Astrocyte of the cerebellum (primary cell): ENCODE measurements around the gene C16orf90.
A peak's percentile ranks its signal among the peaks of the same experiment; 100 is the strongest.

Experiments
- DNase-seq: peaks from one replicate; pipeline ENCODE4 v3.0.0-alpha.2; 2011; ENCODE audit warnings: low read depth
- H3K4me3 ChIP-seq: 2 replicates; pipeline ENCODE4 v1.5.1; 2011; ENCODE audit warnings: mild to moderate bottlenecking, low read depth, low read length, moderate library complexity
- in situ Hi-C: cut with HindIII; loops from 2 replicates; pipeline ENCODE4 v1.10.0; 2017; ENCODE audit warnings: low sequenced_read_pairs
- TF ChIP-seq, protein P1 (sequence below): IDR thresholded peaks from 2 replicates; pipeline ENCODE4 v1.5.1; 2012; ENCODE audit warnings: low read length, low read depth, moderate library complexity, mild to moderate bottlenecking; ENCODE audit errors: missing control alignments

C16orf90 gene, protein sequence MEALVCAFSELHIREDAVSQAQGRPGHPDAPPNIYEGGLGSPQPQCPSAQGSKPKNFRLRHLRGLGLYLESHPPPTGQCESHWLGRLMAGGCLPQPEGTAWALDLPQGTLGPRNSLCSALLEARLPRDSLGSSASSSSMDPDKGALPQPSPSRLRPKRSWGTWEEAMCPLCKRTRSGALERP

DNA sequence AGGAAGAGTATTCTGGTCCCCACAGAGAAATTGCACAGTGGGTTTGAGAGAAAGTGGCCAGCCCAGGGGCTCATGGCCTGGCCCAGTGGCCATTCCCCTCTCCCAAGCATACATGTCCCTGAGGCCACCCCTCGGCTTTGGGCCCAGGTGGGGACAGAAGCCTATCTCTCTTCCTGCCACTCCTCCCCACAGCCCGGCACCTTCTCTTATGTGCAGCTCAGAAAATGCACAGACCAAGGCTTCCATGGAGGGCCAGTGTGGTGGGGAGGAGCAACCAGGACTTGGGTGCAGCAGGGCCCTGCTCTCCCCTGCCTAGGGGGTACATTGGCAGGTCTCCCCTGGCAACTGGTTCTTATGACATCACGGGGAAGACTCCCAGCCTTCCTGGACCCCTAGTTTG lies at the start of gene C16orf90:
C16orf90 (minus strand) TSS at position 314 of the 400 bp plus-strand sequence; CDS start at position 246, 68 bp downstream.
- TF ChIP-seq, protein P1, sequence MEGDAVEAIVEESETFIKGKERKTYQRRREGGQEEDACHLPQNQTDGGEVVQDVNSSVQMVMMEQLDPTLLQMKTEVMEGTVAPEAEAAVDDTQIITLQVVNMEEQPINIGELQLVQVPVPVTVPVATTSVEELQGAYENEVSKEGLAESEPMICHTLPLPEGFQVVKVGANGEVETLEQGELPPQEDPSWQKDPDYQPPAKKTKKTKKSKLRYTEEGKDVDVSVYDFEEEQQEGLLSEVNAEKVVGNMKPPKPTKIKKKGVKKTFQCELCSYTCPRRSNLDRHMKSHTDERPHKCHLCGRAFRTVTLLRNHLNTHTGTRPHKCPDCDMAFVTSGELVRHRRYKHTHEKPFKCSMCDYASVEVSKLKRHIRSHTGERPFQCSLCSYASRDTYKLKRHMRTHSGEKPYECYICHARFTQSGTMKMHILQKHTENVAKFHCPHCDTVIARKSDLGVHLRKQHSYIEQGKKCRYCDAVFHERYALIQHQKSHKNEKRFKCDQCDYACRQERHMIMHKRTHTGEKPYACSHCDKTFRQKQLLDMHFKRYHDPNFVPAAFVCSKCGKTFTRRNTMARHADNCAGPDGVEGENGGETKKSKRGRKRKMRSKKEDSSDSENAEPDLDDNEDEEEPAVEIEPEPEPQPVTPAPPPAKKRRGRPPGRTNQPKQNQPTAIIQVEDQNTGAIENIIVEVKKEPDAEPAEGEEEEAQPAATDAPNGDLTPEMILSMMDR: no peak
- in situ Hi-C loops: no loop called here
- no peak within 1 kb of the TSS for H3K4me3 ChIP-seq
- no peak for DNase-seq

DNA sequence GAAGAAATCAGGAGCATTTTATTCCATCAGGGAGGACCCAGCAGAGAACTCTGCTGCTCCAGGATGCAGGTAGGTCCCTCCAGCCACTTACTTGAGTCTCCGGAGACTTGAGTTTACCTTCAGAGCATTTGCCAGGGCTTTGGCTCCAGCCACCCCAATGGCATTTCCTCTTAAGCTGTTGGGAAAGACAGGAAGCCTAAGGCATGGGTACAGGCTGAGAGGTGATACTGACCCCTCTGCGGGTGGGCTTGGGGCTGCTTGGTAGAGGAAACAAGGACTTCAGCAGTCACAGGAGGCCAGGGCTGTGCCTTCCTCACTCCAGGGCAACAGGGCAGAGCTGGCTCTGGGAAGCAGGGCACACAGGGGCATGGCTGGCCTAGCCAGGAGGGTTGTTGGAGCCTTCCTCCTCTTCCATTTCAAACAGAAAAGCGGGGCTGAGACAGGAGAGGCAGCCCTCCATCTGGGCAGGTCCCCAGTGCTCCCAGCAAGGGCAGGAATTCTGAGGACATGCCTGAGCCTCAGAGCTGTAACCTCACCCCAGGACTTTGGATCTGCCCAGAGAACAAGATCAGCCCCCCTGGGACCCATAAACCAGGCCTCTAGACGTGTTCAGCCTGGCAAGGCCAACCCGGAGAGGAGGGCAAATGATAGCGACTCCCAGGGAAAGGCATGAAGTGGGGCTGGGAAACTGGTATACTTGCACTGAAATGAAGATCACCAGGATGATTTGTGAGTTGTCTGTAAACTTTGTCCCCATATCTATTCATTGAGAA lies 47.5 kb upstream of the C16orf90 start:
- DNase-seq: no peak
- no peak overlapping the region for H3K4me3 ChIP-seq
- TF ChIP-seq, protein P1: no peak
- in situ Hi-C loops: no loop called here

DNA sequence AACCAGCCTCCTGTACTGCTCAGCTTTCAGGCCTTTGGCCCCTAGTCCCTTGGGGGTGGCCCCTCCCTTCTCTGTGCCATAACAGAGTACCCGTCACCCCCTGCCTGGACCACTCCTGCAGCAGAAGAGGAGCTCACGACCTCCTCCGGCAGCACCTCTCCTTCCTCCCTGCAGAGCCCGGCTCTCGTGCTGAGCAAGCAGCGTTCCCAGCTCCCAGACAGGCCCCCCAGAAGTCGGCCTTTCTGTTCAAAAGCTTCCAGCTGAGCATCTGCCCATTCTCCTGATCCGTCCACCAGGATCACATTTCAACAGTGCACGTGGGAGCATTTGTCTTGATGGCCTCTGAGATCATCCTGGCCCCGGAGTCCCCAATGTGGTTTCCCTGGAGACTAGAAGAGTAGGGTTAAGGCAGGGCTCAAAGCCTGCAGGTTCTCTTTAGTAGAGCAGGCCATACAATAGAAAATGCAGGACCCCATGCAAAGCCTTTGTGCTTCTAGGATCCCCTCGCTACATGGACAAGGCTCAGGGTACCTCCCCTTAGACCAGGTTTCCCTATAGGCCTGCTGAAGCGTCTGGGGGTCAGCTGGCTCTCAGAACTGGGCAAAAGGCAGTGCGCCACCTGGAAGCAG lies 46.4 kb upstream of the C16orf90 start:
- in situ Hi-C loops: no loop called here
- no peak overlapping the region for H3K4me3 ChIP-seq

DNA sequence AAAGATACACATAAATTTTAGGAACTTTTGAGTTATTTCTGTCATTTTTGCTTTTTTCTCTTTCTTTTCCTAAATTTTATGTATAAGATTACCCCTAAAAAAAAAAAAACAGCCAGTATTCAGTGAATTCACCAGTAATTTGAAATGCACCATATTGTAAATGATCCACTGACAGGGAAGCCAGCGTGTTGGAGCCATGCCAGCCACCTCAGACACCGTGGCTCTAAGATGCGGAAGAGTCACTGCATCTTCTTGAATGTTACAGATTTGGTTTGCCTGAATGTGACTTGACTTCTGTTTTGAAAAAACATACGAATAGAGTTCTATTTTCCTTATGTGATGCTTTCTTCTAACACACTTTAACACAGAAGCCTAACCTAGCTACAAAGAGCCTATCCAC lies 42.9 kb upstream of the C16orf90 start:
- DNase-seq: no peak
- in situ Hi-C loops: no loop called here
- TF ChIP-seq, protein P1: no peak
- no peak overlapping the region for H3K4me3 ChIP-seq

More for the DNA sequence above, 46.4 kb upstream of the C16orf90 start:
- TF ChIP-seq, protein P1: no peak
- no peak for DNase-seq

DNA sequence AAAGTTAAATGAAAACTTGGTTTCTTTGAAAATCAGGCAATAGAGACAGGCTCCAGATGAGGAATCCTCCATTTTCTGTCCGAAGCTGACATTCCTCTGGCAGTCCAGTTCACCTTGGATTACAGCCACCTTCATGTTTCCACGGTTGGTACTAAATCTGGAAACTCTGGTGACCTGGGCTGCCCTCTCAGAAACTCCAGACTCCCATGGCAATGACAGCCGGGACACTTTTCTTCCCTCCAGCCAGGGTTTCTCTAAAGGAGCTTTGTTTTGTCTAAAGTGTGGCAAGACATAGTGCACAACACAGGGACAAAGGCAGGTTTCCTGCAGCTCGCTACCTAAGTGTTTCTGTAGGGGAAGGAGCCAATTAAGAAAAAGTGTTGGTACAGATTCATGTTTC lies 41.6 kb upstream of the C16orf90 start:
- TF ChIP-seq, protein P1: no peak
- no peak overlapping the region for H3K4me3 ChIP-seq
- in situ Hi-C loops: no loop called here
- DNase-seq: no peak

DNA sequence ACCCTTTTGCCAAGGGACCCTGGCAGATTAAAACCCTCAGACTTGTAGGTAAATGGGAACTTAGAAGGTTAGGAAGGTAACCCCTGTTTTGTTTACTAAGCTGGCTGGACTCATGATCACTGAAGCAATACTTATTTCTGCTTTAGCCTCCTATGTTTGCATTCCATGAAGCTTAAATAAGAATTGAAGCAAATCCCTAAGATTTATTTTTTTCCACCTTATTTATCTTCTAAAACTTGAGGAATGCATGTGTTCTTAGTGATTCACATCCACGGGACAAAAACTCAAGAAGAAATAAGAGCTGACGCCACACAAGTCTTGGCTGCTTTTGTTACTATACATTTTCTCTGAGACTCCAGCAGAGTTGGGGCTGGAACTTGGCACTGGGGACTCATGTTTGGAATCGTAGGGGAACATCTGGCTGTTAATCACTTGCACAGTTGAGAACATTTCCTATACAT lies 41.0 kb upstream of the C16orf90 start:
- H3K4me3 ChIP-seq: no peak overlapping the region
- TF ChIP-seq, protein P1: no peak
- in situ Hi-C loops: no loop called here
- DNase-seq: peak; percentile 81
